ENCODE data around the gene NAALADL2. TPM values are rescaled to one million over a fixed set of nuclear protein-coding genes. Genes with fewer than 3 reads are reported as not detected.

Gene NAALADL2
- total RNA-seq, 1 donor from 2014 or later, result 12.5 TPM

DNA sequence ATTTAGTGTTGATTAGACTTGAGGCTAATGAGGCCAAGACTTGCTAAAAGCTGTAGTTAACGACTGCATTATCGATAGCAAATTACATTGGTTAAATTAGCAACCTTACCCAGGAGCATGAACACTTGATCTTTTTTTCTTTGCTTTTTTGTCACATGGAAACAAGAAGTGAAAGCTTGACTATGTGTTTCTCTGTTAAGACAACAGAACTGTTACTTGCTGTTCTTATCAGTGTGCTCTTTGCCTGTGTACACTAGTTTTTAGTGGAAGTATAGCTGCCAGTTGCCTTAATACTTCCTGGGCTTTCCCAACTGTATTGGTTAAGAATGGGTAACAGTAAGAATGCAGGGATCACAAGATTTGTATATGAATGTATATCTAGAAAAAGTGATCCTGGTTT lies 625.5 kb downstream of the NAALADL2 start:
- Histone ChIP-seq H3K36me3 (no peaks in the 10 kb centered on the region), H3K4me1 (no peaks in the 10 kb centered on the region), H3K27ac (no peak overlapping the region), H3K27me3 (no peaks in the 10 kb centered on the region), H3K4me3 (no peak overlapping the region), H3K9me3 (no peaks in the 10 kb centered on the region)
- no peak for DNase-seq (ENCODE audit: extremely low spot score in 2 of 2)
- intact Hi-C loops (cut with DNase I), result no loop called here
- no peak for TF ChIP-seq POLR2AphosphoS5 (IDR thresholded peaks at IDR 0.05; ENCODE audit: insufficient read depth in 1 of 2, low read depth in 1 of 2)
- no peak for TF ChIP-seq POLR2A (IDR thresholded peaks at IDR 0.05)
- no peak for TF ChIP-seq CTCF (IDR thresholded peaks at IDR 0.05)

DNA sequence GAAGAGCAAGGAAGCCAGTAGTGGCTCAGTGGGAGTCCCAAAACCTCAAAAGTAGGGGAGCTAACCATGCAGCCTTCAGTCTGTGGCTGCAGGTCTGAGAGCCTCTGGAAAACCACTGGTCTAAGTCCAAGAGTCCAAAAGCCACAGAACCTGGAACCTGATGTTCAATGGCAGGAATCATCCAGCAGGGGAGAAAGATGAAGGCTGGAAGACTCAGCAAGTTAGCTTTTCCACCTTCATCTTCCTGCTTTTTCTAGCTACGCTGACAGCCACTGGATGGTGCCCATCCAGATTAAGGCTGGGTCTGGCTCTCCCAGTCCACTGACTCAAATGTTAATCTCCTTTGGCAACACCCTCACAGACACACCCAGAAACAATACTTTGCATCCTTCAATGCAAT lies 626.3 kb downstream of the NAALADL2 start:
- TF ChIP-seq CTCF (IDR thresholded peaks at IDR 0.05) (no peak), POLR2A (IDR thresholded peaks at IDR 0.05) (no peak), POLR2AphosphoS5 (IDR thresholded peaks at IDR 0.05; ENCODE audit: insufficient read depth in 1 of 2, low read depth in 1 of 2) (no peak)
- Histone ChIP-seq H3K4me1 (no peaks in the 10 kb centered on the region), H3K36me3 (no peaks in the 10 kb centered on the region), H3K27ac (no peak overlapping the region), H3K27me3 (no peaks in the 10 kb centered on the region), H3K4me3 (no peak overlapping the region), H3K9me3 (no peaks in the 10 kb centered on the region)
- no peak for DNase-seq (ENCODE audit: extremely low spot score in 2 of 2)
- intact Hi-C loops (cut with DNase I), result no loop called here

DNA sequence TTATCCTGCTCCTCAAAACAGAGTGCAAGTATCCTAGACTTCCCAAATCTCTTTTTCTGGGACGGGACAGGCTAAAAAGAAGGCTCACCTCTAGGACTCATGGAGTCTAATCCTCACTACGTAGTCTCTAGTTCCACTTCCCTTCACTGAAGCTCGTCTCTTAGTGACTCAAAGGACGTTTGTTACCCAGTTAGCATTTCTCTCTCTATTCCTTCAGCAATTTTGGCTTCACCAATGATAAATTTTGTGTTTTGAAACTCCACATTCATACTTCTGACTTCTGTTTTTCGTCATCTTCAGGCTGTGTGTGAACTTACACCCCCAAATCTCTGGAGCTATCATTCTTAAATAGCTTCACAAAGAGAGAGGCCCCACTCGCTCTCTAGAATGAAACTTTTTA lies 627.1 kb downstream of the NAALADL2 start:
- H3K27me3 ChIP-seq, result no peaks in the 10 kb centered on the region
- no peaks in the 10 kb centered on the region for H3K9me3 ChIP-seq
- no peaks in the 10 kb centered on the region for H3K4me1 ChIP-seq
- no peak overlapping the region for H3K4me3 ChIP-seq
- TF ChIP-seq CTCF (IDR thresholded peaks at IDR 0.05) (no peak), POLR2A (IDR thresholded peaks at IDR 0.05) (no peak), POLR2AphosphoS5 (IDR thresholded peaks at IDR 0.05; ENCODE audit: insufficient read depth in 1 of 2, low read depth in 1 of 2) (no peak)
- DNase-seq (ENCODE audit: extremely low spot score in 2 of 2), result no peak
- intact Hi-C loops (cut with DNase I), result no loop called here
- H3K27ac ChIP-seq, result no peak overlapping the region
- no peaks in the 10 kb centered on the region for H3K36me3 ChIP-seq

GRCh38 chr3:175489406-175489805 lies 630.3 kb downstream of the NAALADL2 start:
- no peak for DNase-seq (ENCODE audit: extremely low spot score in 2 of 2)
- Histone ChIP-seq H3K36me3 (no peaks in the 10 kb centered on the region), H3K4me1 (no peaks in the 10 kb centered on the region), H3K9me3 (no peaks in the 10 kb centered on the region), H3K27ac (no peak overlapping the region), H3K27me3 (no peaks in the 10 kb centered on the region), H3K4me3 (no peak overlapping the region)
- TF ChIP-seq POLR2AphosphoS5 (IDR thresholded peaks at IDR 0.05; ENCODE audit: insufficient read depth in 1 of 2, low read depth in 1 of 2), result no peak
- intact Hi-C loops (cut with DNase I), result no loop called here

- DNase-seq (ENCODE audit: extremely low spot score in 2 of 2), result no peak
Observed at GRCh38 chr3:175493301-175493700, 634.2 kb downstream of the NAALADL2 start.

More at GRCh38 chr3:175493301-175493700, 634.2 kb downstream of the NAALADL2 start:
- no peaks in the 10 kb centered on the region for H3K27me3 ChIP-seq
- H3K36me3 ChIP-seq, result no peaks in the 10 kb centered on the region
- H3K4me3 ChIP-seq, result no peak overlapping the region
- no peaks in the 10 kb centered on the region for H3K9me3 ChIP-seq
- intact Hi-C loops (cut with DNase I), result no loop called here
- no peaks in the 10 kb centered on the region for H3K4me1 ChIP-seq
- no peak overlapping the region for H3K27ac ChIP-seq
- TF ChIP-seq CTCF (IDR thresholded peaks at IDR 0.05) (no peak), POLR2A (IDR thresholded peaks at IDR 0.05) (no peak), POLR2AphosphoS5 (IDR thresholded peaks at IDR 0.05; ENCODE audit: insufficient read depth in 1 of 2, low read depth in 1 of 2) (no peak)

Measured in vagina (tissue), 2 donors.